Hepatocyte (in vitro differentiated cells): ENCODE results near the gene SLC28A3. TPM values are rescaled to one million over a fixed set of nuclear protein-coding genes. Genes with fewer than 3 reads are reported as not detected.
A peak's percentile ranks its signal among the peaks of the same experiment; 100 is the strongest.

Experiments used
- DNase-seq: peaks from one replicate; pipeline ENCODE4 v3.0.0-alpha.2; 2016; ENCODE audit warnings: low spot score
- H2AFZ ChIP-seq: fragments of 200-600 bp; sonication (generic); 2 replicates; pipeline ENCODE4 v1.6.0; 2016; ENCODE audit warnings: antibody characterized with exemption, mild to moderate bottlenecking
- H3K27ac ChIP-seq: fragments of 200-600 bp; sonication (generic); 2 replicates; pipeline ENCODE4 v1.5.1; 2016; ENCODE audit warnings: mild to moderate bottlenecking
- H3K27me3 ChIP-seq: fragments of 200-600 bp; sonication (generic); 2 replicates; pipeline ENCODE4 v1.6.1; 2016
- H3K36me3 ChIP-seq: fragments of 200-600 bp; sonication (generic); replicated peaks from 2 replicates; pipeline ENCODE4 v1.5.1; 2016; ENCODE audit warnings: low read depth; ENCODE audit not compliant: insufficient read depth
- H3K4me1 ChIP-seq: fragments of 200-600 bp; sonication (generic); 2 replicates; pipeline ENCODE4 v1.5.1; 2016; ENCODE audit warnings: mild to moderate bottlenecking, moderate library complexity; ENCODE audit not compliant: insufficient read depth
- H3K4me2 ChIP-seq: fragments of 200-600 bp; sonication (generic); 2 replicates; pipeline ENCODE4 v1.6.0; 2016
- H3K4me3 ChIP-seq: fragments of 200-600 bp; sonication (generic); 2 replicates; pipeline ENCODE4 v1.5.1; 2016; ENCODE audit warnings: mild to moderate bottlenecking
- H3K79me2 ChIP-seq: fragments of 200-600 bp; sonication (generic); 2 replicates; pipeline ENCODE4 v1.6.0; 2017; ENCODE audit warnings: mild to moderate bottlenecking
- H3K9me2 ChIP-seq: fragments of 200-600 bp; sonication (generic); replicated peaks from 2 replicates; pipeline ENCODE4 v1.6.0; 2017; ENCODE audit warnings: mild to moderate bottlenecking; ENCODE audit not compliant: insufficient read depth
- H3K9me3 ChIP-seq: fragments of 200-600 bp; sonication (generic); 2 replicates; pipeline ENCODE4 v1.5.1; 2016; ENCODE audit warnings: low read depth, mild to moderate bottlenecking
- H4K20me1 ChIP-seq: fragments of 200-600 bp; sonication (generic); 2 replicates; pipeline ENCODE4 v1.6.0; 2016; ENCODE audit warnings: mild to moderate bottlenecking; ENCODE audit not compliant: insufficient read depth, poor library complexity, severe bottlenecking
- EZH2 ChIP-seq: fragments of 200-600 bp; sonication (generic); IDR thresholded peaks from 2 replicates; pipeline ENCODE4 v1.6.1; 2016; ENCODE audit warnings: antibody characterized with exemption, mild to moderate bottlenecking, borderline replicate concordance
- EZH2phosphoT487 ChIP-seq: fragments of 200-600 bp; sonication (generic); IDR thresholded peaks from one replicate; pipeline ENCODE4 v1.6.1; 2018; ENCODE audit warnings: antibody characterized with exemption, mild to moderate bottlenecking, low read depth, moderate library complexity; ENCODE audit not compliant: unreplicated experiment, severe bottlenecking
- WGBS: methylation state at CpG from one replicate; pipeline ENCODE4 v1.1.6; 2016; ENCODE audit warnings: low lambda C conversion rate; ENCODE audit errors: missing lambda C conversion rate; 5-methylcytosine and 5-hydroxymethylcytosine counted together
- polyA plus RNA-seq: library from polyadenylated mRNA; unstranded; fragments of >200 nt; fragmentation: Nextera tagmentation; extraction: Ambion mirVana; gene quantifications from 2 replicates; pipeline ENCODE4 v1.2.1, GENCODE V29; 2016
- total RNA-seq: library from RNA; depleted of rRNA; stranded (reverse); fragments of >200 nt; gene quantifications from 2 replicates; pipeline ENCODE4 v1.2.3, GENCODE V29; 2014
- TF ChIP-seq, protein P1 (sequence below): fragments of 200-600 bp; sonication (generic); IDR thresholded peaks from 2 replicates; pipeline ENCODE4 v1.5.1; 2016; ENCODE audit warnings: antibody characterized with exemption, mild to moderate bottlenecking; ENCODE audit not compliant: poor library complexity

SLC28A3 gene
- total and polyA plus RNA-seq, 2 experiments from 2014 or later: 0.98 to 1.7 TPM

DNA sequence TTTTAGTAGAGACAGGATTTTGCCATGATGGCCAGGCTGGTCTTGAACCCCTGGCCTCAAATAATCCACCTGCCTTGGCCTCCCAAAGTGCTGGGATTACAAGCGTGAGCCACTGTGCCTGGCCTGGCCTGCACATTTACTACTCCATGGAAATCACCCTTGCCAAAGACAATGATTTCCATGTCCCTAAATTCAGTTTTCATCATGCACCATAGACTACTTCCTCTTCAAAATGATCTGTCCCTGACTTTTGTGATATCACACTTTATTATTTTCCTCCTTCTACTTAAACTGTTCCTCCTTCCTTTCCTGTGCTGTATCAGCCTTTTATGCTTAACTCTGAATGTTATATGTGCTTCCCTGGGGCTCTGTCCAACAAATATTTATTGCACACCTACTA, 20.3 kb downstream of the SLC28A3 start:
- 100% methylated on average over 1 of the region's 1 CpG for WGBS
- H3K36me3 ChIP-seq: no peaks in the 10 kb centered on the region
- TF ChIP-seq EZH2phosphoT487 (no peak), EZH2 (no peak)
- TF ChIP-seq, protein P1, sequence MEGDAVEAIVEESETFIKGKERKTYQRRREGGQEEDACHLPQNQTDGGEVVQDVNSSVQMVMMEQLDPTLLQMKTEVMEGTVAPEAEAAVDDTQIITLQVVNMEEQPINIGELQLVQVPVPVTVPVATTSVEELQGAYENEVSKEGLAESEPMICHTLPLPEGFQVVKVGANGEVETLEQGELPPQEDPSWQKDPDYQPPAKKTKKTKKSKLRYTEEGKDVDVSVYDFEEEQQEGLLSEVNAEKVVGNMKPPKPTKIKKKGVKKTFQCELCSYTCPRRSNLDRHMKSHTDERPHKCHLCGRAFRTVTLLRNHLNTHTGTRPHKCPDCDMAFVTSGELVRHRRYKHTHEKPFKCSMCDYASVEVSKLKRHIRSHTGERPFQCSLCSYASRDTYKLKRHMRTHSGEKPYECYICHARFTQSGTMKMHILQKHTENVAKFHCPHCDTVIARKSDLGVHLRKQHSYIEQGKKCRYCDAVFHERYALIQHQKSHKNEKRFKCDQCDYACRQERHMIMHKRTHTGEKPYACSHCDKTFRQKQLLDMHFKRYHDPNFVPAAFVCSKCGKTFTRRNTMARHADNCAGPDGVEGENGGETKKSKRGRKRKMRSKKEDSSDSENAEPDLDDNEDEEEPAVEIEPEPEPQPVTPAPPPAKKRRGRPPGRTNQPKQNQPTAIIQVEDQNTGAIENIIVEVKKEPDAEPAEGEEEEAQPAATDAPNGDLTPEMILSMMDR: no peak

GRCh38 chr9:84319632-84320031, 20.9 kb downstream of the SLC28A3 start:
- no peak for TF ChIP-seq EZH2phosphoT487
- TF ChIP-seq EZH2: no peak
- TF ChIP-seq, protein P1: no peak

More for the DNA sequence above, 20.3 kb downstream of the SLC28A3 start:
- DNase-seq: no peak
- H2AFZ ChIP-seq: no peak overlapping the region
- H3K27ac ChIP-seq: no peak overlapping the region
- H3K27me3 ChIP-seq: no peaks in the 10 kb centered on the region
- H3K4me2 ChIP-seq: no peak overlapping the region
- H4K20me1 ChIP-seq: no peaks in the 10 kb centered on the region
- no peak overlapping the region for H3K4me3 ChIP-seq
- no peaks in the 10 kb centered on the region for H3K4me1 ChIP-seq
- H3K9me2 ChIP-seq: no peaks in the 10 kb centered on the region
- no peaks in the 10 kb centered on the region for H3K79me2 ChIP-seq
- H3K9me3 ChIP-seq: no peaks in the 10 kb centered on the region

GRCh38 chr9:84318981-84319380, 21.6 kb downstream of the SLC28A3 start:
- H3K27me3 ChIP-seq: no peaks in the 10 kb centered on the region
- H3K79me2 ChIP-seq: no peaks in the 10 kb centered on the region
- H3K4me2 ChIP-seq: no peak overlapping the region
- no peaks in the 10 kb centered on the region for H3K9me3 ChIP-seq
- no peaks in the 10 kb centered on the region for H4K20me1 ChIP-seq
- 90% methylated on average over 2 of the region's 2 CpGs for WGBS
- H3K27ac ChIP-seq: peak overlapping the region; percentile 39
- H3K9me2 ChIP-seq: no peaks in the 10 kb centered on the region
- H3K4me3 ChIP-seq: no peak overlapping the region
- no peaks in the 10 kb centered on the region for H3K4me1 ChIP-seq
- TF ChIP-seq EZH2phosphoT487 (no peak), EZH2 (no peak)
- TF ChIP-seq, protein P1: no peak
- H2AFZ ChIP-seq: no peak overlapping the region
- H3K36me3 ChIP-seq: no peaks in the 10 kb centered on the region
- DNase-seq: no peak

More at GRCh38 chr9:84319632-84320031, 20.9 kb downstream of the SLC28A3 start:
- no peaks in the 10 kb centered on the region for H3K9me3 ChIP-seq
- H3K4me2 ChIP-seq: no peak overlapping the region
- no peak overlapping the region for H2AFZ ChIP-seq
- no peaks in the 10 kb centered on the region for H3K9me2 ChIP-seq
- no peak for DNase-seq
- WGBS: 87% methylated on average over 4 of the region's 4 CpGs
- no peaks in the 10 kb centered on the region for H3K36me3 ChIP-seq
- H3K27me3 ChIP-seq: no peaks in the 10 kb centered on the region
- no peaks in the 10 kb centered on the region for H3K79me2 ChIP-seq
- no peaks in the 10 kb centered on the region for H4K20me1 ChIP-seq
- H3K27ac ChIP-seq: no peak overlapping the region
- no peaks in the 10 kb centered on the region for H3K4me1 ChIP-seq
- H3K4me3 ChIP-seq: no peak overlapping the region

- 93% methylated on average over 2 of the region's 2 CpGs for WGBS
- H3K27me3 ChIP-seq: no peaks in the 10 kb centered on the region
Observed at GRCh38 chr9:84317563-84317962, 23.0 kb downstream of the SLC28A3 start.

More at GRCh38 chr9:84317563-84317962, 23.0 kb downstream of the SLC28A3 start:
- H3K9me2 ChIP-seq: no peaks in the 10 kb centered on the region
- no peak for DNase-seq
- H3K27ac ChIP-seq: no peak overlapping the region
- H3K4me3 ChIP-seq: no peak overlapping the region
- no peaks in the 10 kb centered on the region for H3K36me3 ChIP-seq
- no peaks in the 10 kb centered on the region for H3K4me1 ChIP-seq
- TF ChIP-seq, protein P1: no peak
- no peak for TF ChIP-seq EZH2
- no peak for TF ChIP-seq EZH2phosphoT487
- H4K20me1 ChIP-seq: no peaks in the 10 kb centered on the region
- H3K9me3 ChIP-seq: no peaks in the 10 kb centered on the region
- H3K79me2 ChIP-seq: no peaks in the 10 kb centered on the region
- H2AFZ ChIP-seq: no peak overlapping the region
- no peak overlapping the region for H3K4me2 ChIP-seq
